Right lobe of liver (tissue), 4 donors: ENCODE measurements around the gene S100A12.

Experiments
- CTCF ChIP-seq, 4 donors: fragments of 200-600 bp in 3 of 4; fragments of 450-650 bp in 1 of 4; IDR thresholded peaks; one replicate each; pipeline versions ENCODE4 v1.5.1 to v1.8.0; 2016 to 2022; ENCODE audit warnings: antibody characterized with exemption in 4 of 4, mild to moderate bottlenecking in 2 of 4
- POLR2A ChIP-seq: fragments of 450-650 bp; IDR thresholded peaks from one replicate; pipeline ENCODE4 v1.6.1; 2017; ENCODE audit warnings: antibody characterized with exemption, mild to moderate bottlenecking
- donor health status: DM: no; HTN: no; CAD: no.
- donor health status: DM: no; HTN: no; CAD: no.
- donor health status: DM: no; HTN: yes; CAD: no.

GRCh38 chr1:153343040-153343681, 32.3 kb downstream of the S100A12 start:
- TF ChIP-seq CTCF (IDR thresholded peaks at IDR 0.05) = no peak
- no peak for TF ChIP-seq POLR2A
